Hepatocyte (in vitro differentiated cells): ENCODE results near the gene STARD9. TPM values are rescaled to one million over a fixed set of nuclear protein-coding genes. Genes with fewer than 3 reads are reported as not detected.

Source experiments
- DNase-seq: peaks from one replicate; pipeline ENCODE4 v3.0.0-alpha.2; 2016; ENCODE audit warnings: low spot score
- H2AFZ ChIP-seq: fragments of 200-600 bp; sonication (generic); 2 replicates; pipeline ENCODE4 v1.6.0; 2016; ENCODE audit warnings: antibody characterized with exemption, mild to moderate bottlenecking
- H3K27ac ChIP-seq: fragments of 200-600 bp; sonication (generic); 2 replicates; pipeline ENCODE4 v1.5.1; 2016; ENCODE audit warnings: mild to moderate bottlenecking
- H3K27me3 ChIP-seq: fragments of 200-600 bp; sonication (generic); 2 replicates; pipeline ENCODE4 v1.6.1; 2016
- H3K36me3 ChIP-seq: fragments of 200-600 bp; sonication (generic); replicated peaks from 2 replicates; pipeline ENCODE4 v1.5.1; 2016; ENCODE audit warnings: low read depth; ENCODE audit not compliant: insufficient read depth
- H3K4me1 ChIP-seq: fragments of 200-600 bp; sonication (generic); 2 replicates; pipeline ENCODE4 v1.5.1; 2016; ENCODE audit warnings: mild to moderate bottlenecking, moderate library complexity; ENCODE audit not compliant: insufficient read depth
- H3K4me2 ChIP-seq: fragments of 200-600 bp; sonication (generic); 2 replicates; pipeline ENCODE4 v1.6.0; 2016
- H3K4me3 ChIP-seq: fragments of 200-600 bp; sonication (generic); 2 replicates; pipeline ENCODE4 v1.5.1; 2016; ENCODE audit warnings: mild to moderate bottlenecking
- H3K79me2 ChIP-seq: fragments of 200-600 bp; sonication (generic); 2 replicates; pipeline ENCODE4 v1.6.0; 2017; ENCODE audit warnings: mild to moderate bottlenecking
- H3K9me2 ChIP-seq: fragments of 200-600 bp; sonication (generic); replicated peaks from 2 replicates; pipeline ENCODE4 v1.6.0; 2017; ENCODE audit warnings: mild to moderate bottlenecking; ENCODE audit not compliant: insufficient read depth
- H3K9me3 ChIP-seq: fragments of 200-600 bp; sonication (generic); 2 replicates; pipeline ENCODE4 v1.5.1; 2016; ENCODE audit warnings: low read depth, mild to moderate bottlenecking
- H4K20me1 ChIP-seq: fragments of 200-600 bp; sonication (generic); 2 replicates; pipeline ENCODE4 v1.6.0; 2016; ENCODE audit warnings: mild to moderate bottlenecking; ENCODE audit not compliant: insufficient read depth, poor library complexity, severe bottlenecking
- CTCF ChIP-seq: fragments of 200-600 bp; sonication (generic); IDR thresholded peaks from 2 replicates; pipeline ENCODE4 v1.5.1; 2016; ENCODE audit warnings: antibody characterized with exemption, mild to moderate bottlenecking; ENCODE audit not compliant: poor library complexity
- EZH2 ChIP-seq: fragments of 200-600 bp; sonication (generic); IDR thresholded peaks from 2 replicates; pipeline ENCODE4 v1.6.1; 2016; ENCODE audit warnings: antibody characterized with exemption, mild to moderate bottlenecking, borderline replicate concordance
- EZH2phosphoT487 ChIP-seq: fragments of 200-600 bp; sonication (generic); IDR thresholded peaks from one replicate; pipeline ENCODE4 v1.6.1; 2018; ENCODE audit warnings: antibody characterized with exemption, mild to moderate bottlenecking, low read depth, moderate library complexity; ENCODE audit not compliant: unreplicated experiment, severe bottlenecking
- WGBS: methylation state at CpG from one replicate; pipeline ENCODE4 v1.1.6; 2016; ENCODE audit warnings: low lambda C conversion rate; ENCODE audit errors: missing lambda C conversion rate; 5-methylcytosine and 5-hydroxymethylcytosine counted together
- polyA plus RNA-seq: library from polyadenylated mRNA; unstranded; fragments of >200 nt; fragmentation: Nextera tagmentation; extraction: Ambion mirVana; gene quantifications from 2 replicates; pipeline ENCODE4 v1.2.1, GENCODE V29; 2016
- total RNA-seq: library from RNA; depleted of rRNA; stranded (reverse); fragments of >200 nt; gene quantifications from 2 replicates; pipeline ENCODE4 v1.2.3, GENCODE V29; 2014

The STARD9 gene
- total and polyA plus RNA-seq, 2 experiments from 2014 or later: 0.50 to 3.0 TPM

DNA sequence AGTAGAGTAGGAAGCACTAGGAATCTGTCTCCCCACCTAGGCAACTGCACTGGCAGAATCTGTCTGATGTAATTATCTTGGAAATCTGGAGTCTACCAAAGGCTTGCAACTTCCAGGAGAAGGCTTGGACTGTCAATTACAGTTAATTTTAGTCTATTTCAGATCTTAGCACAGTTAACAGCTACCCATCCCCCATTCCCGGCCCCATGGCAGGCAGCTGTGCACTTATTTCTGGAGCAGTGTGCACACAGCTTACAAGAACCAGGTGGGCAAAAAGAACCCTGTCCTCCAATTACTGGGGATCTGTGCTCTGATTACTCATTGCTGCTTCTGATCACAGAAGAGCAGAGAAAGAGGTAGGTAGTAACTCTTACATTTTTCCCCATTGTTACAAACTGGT, 173.9 kb downstream of the STARD9 start:
- Histone ChIP-seq H3K79me2 (no peaks in the 10 kb centered on the region), H4K20me1 (no peaks in the 10 kb centered on the region), H3K27ac (no peak overlapping the region), H3K4me1 (no peaks in the 10 kb centered on the region), H3K4me3 (no peak overlapping the region), H3K36me3 (peaks cover 5% of the 10 kb centered on the region), H3K9me3 (no peaks in the 10 kb centered on the region), H3K4me2 (no peak overlapping the region), H2AFZ (no peak overlapping the region), H3K9me2 (no peaks in the 10 kb centered on the region), H3K27me3 (no peaks in the 10 kb centered on the region)
- no peak for TF ChIP-seq CTCF
- TF ChIP-seq EZH2: no peak
- TF ChIP-seq EZH2phosphoT487: no peak
- 82% methylated on average over 1 of the region's 1 CpG for WGBS
- DNase-seq: no peak

- Histone ChIP-seq H3K4me2 (no peak overlapping the region), H3K4me3 (no peak overlapping the region), H3K36me3 (peaks cover 5% of the 10 kb centered on the region), H3K9me2 (no peaks in the 10 kb centered on the region), H3K27me3 (no peaks in the 10 kb centered on the region), H3K27ac (no peak overlapping the region), H3K4me1 (no peaks in the 10 kb centered on the region), H3K9me3 (no peaks in the 10 kb centered on the region), H4K20me1 (no peaks in the 10 kb centered on the region), H3K79me2 (no peaks in the 10 kb centered on the region), H2AFZ (no peak overlapping the region)
- WGBS: 93% methylated on average over 2 of the region's 2 CpGs
- no peak for DNase-seq
- TF ChIP-seq EZH2 (no peak), EZH2phosphoT487 (no peak), CTCF (no peak)
Measured at GRCh38 chr15:42750306-42750705, 174.9 kb downstream of the STARD9 start.

DNA sequence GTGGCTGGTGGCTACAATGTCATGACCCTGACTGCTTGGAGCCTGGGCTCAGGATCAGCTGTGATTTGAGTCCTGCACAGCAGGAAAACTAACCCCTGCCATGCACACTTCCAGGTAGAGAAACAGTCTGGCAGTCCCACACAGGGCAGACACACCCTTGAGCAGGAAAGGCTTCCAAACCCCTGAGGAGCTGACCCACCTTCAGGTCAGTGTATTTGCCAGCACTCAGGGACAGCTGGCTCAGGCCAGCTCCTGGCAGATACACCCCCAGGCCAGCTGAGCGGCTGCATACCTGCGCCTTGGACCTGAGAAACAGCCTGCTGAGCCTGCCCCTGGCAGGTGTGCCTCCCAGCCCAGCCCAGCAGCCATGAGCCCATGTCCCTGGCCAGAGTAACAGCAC, 183.7 kb downstream of the STARD9 start:
- H3K9me3 ChIP-seq: peaks cover 11% of the 10 kb centered on the region
- DNase-seq: no peak

More for the DNA sequence above, 183.7 kb downstream of the STARD9 start:
- TF ChIP-seq CTCF: no peak
- no peak for TF ChIP-seq EZH2
- no peak for TF ChIP-seq EZH2phosphoT487
- no peaks in the 10 kb centered on the region for H4K20me1 ChIP-seq
- H2AFZ ChIP-seq: no peak overlapping the region
- H3K79me2 ChIP-seq: peaks cover 3% of the 10 kb centered on the region
- H3K4me2 ChIP-seq: no peak overlapping the region
- no peaks in the 10 kb centered on the region for H3K36me3 ChIP-seq
- no peak overlapping the region for H3K4me3 ChIP-seq
- H3K4me1 ChIP-seq: no peaks in the 10 kb centered on the region
- H3K27me3 ChIP-seq: no peaks in the 10 kb centered on the region
- H3K9me2 ChIP-seq: no peaks in the 10 kb centered on the region
- 95% methylated on average over 2 of the region's 2 CpGs for WGBS
- H3K27ac ChIP-seq: no peak overlapping the region
